ENCODE measurements around the gene CEP89. TPM values are rescaled to one million over a fixed set of nuclear protein-coding genes. Genes with fewer than 3 reads are reported as not detected.
"Not testable (repeated sequence)": the region's sequence is repeated elsewhere in the genome, so short reads cannot be mapped to it uniquely, and the experiment has no call there.

Gene CEP89
- polyA plus RNA-seq = 1 to 10 TPM; 4.9 to 8.5 (median 7.5) TPM

- WGBS, 3 donors = 1 to 3% (median 1%) methylated on average over 57 of the region's 57 CpGs
- H3K27ac ChIP-seq (ENCODE audit: low read depth, low read length) = no peak within 1 kb of the TSS
Measured at GRCh38 chr19:32971715-32972540, at the start of gene CEP89, which contains the start of gene FAAP24. CEP89 (minus strand) TSS chr19:32971958; CDS start chr19:32971874, 84 bp downstream. FAAP24 (plus strand) TSS chr19:32972242; CDS start chr19:32973197, 955 bp downstream.

- WGBS, 3 donors = 83 to 97% (median 84%) methylated on average over 4 of the region's 4 CpGs
- not testable (repeated sequence) for H3K27ac ChIP-seq (ENCODE audit: low read depth, low read length)
Measured at GRCh38 chr19:33010891-33011290, 39.1 kb upstream of the CEP89 start.

- no peak overlapping the region for H3K27ac ChIP-seq (ENCODE audit: low read depth, low read length)
- 91 to 97% (median 96%) methylated on average over 4 of the region's 4 CpGs for WGBS, 3 donors
Measured at GRCh38 chr19:33008738-33009137, 37.0 kb upstream of the CEP89 start.

GRCh38 chr19:33005440-33005839, 33.7 kb upstream of the CEP89 start:
- no peak overlapping the region for H3K27ac ChIP-seq (ENCODE audit: low read depth, low read length)
- WGBS, 3 donors = 46 to 79% (median 78%) methylated on average over 5 of the region's 5 CpGs

- 64 to 86% (median 73%) methylated on average over 6 of the region's 6 CpGs for WGBS, 3 donors
- H3K27ac ChIP-seq (ENCODE audit: low read depth, low read length) = not testable (repeated sequence)
Measured at GRCh38 chr19:33003424-33004024, 31.8 kb upstream of the CEP89 start.

GRCh38 chr19:33002126-33002865, 30.5 kb upstream of the CEP89 start:
- WGBS, 3 donors = 74 to 79% (median 79%) methylated on average over 15 of the region's 15 CpGs
- not testable (repeated sequence) for H3K27ac ChIP-seq (ENCODE audit: low read depth, low read length)

GRCh38 chr19:33000910-33001309, 29.2 kb upstream of the CEP89 start:
- H3K27ac ChIP-seq (ENCODE audit: low read depth, low read length) = no peak overlapping the region
- 86 to 91% (median 91%) methylated on average over 4 of the region's 4 CpGs for WGBS, 3 donors

GRCh38 chr19:33000510-33000909, 28.8 kb upstream of the CEP89 start:
- WGBS, 3 donors = 70 to 86% (median 85%) methylated on average over 8 of the region's 8 CpGs
- no peak overlapping the region for H3K27ac ChIP-seq (ENCODE audit: low read depth, low read length)

- 57 to 75% (median 70%) methylated on average over 3 of the region's 3 CpGs for WGBS, 3 donors
Measured at GRCh38 chr19:32998722-32999121, 27.0 kb upstream of the CEP89 start.

GRCh38 chr19:32997716-32998355, 26.1 kb upstream of the CEP89 start:
- H3K27ac ChIP-seq (ENCODE audit: low read depth, low read length) = no peak overlapping the region
- 87 to 92% (median 92%) methylated on average over 14 of the region's 14 CpGs for WGBS, 3 donors

More at GRCh38 chr19:32998722-32999121, 27.0 kb upstream of the CEP89 start:
- H3K27ac ChIP-seq (ENCODE audit: low read depth, low read length) = no peak overlapping the region

GRCh38 chr19:32997061-32997464, 25.3 kb upstream of the CEP89 start:
- 63 to 71% (median 68%) methylated on average over 7 of the region's 7 CpGs for WGBS, 3 donors
- H3K27ac ChIP-seq (ENCODE audit: low read depth, low read length) = not testable (repeated sequence)

GRCh38 chr19:32995966-32996365, 24.2 kb upstream of the CEP89 start:
- WGBS, 3 donors = 86 to 92% (median 88%) methylated on average over 14 to 17 of the region's 17 CpGs
- not testable (repeated sequence) for H3K27ac ChIP-seq (ENCODE audit: low read depth, low read length)

GRCh38 chr19:32988724-32989123, 17.0 kb upstream of the CEP89 start:
- no peak overlapping the region for H3K27ac ChIP-seq (ENCODE audit: low read depth, low read length)
- 37 to 76% (median 75%) methylated on average over 5 of the region's 5 CpGs for WGBS, 3 donors

GRCh38 chr19:32988254-32988653, 16.5 kb upstream of the CEP89 start:
- H3K27ac ChIP-seq (ENCODE audit: low read depth, low read length) = not testable (repeated sequence)
- 42 to 95% (median 85%) methylated on average over 5 of the region's 5 CpGs for WGBS, 3 donors

- 93 to 98% (median 98%) methylated on average over 6 of the region's 6 CpGs for WGBS, 3 donors
- H3K27ac ChIP-seq (ENCODE audit: low read depth, low read length) = not testable (repeated sequence)
Measured at GRCh38 chr19:32982488-32982887, 10.7 kb upstream of the CEP89 start.

GRCh38 chr19:32979807-32980206, 8.0 kb upstream of the CEP89 start:
- WGBS, 3 donors = 87 to 88% (median 87%) methylated on average over 7 of the region's 7 CpGs
- not testable (repeated sequence) for H3K27ac ChIP-seq (ENCODE audit: low read depth, low read length)

GRCh38 chr19:32977813-32978212, 6.1 kb upstream of the CEP89 start:
- H3K27ac ChIP-seq (ENCODE audit: low read depth, low read length) = not testable (repeated sequence)
- WGBS, 3 donors = 87 to 91% (median 90%) methylated on average over 4 of the region's 4 CpGs

GRCh38 chr19:32977280-32977679, 5.5 kb upstream of the CEP89 start:
- H3K27ac ChIP-seq (ENCODE audit: low read depth, low read length) = no peak overlapping the region
- 53 to 70% (median 59%) methylated on average over 7 of the region's 7 CpGs for WGBS, 3 donors
